Stimulated activated CD4-positive, alpha-beta T cell treated with anti-CD3 and anti-CD28 coated beads, Interleukin-2, amount 100 ng/mL, for 24 hours (primary cell): ENCODE results near the gene EIF4ENIF1.
"Not testable (repeated sequence)": the region's sequence is repeated elsewhere in the genome, so short reads cannot be mapped to it uniquely, and the experiment has no call there.

ENCODE experiments used
- DNase-seq, 2 donors: peaks; one replicate each; pipeline ENCODE4 v3.0.0-alpha.2; 2020

Gene EIF4ENIF1

DNA sequence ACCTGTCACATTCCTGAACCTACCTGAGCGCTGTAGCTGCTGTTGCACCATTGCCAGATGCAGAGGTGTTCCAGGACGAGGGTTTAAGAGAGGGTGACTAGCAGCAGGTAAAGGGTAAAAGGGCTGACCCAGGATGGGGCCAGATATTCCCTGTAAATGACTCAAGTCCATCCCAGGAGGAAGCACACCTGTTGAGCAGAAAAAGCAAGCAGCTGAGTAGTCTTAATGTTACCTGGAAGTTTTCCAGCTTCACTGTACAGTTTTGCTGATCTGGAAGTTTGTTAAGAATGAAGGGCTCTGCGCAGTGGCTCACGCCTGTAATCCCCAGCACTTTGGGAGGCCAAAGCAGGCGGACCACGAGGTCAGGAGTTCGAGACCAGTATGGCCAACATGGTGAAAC, 49.0 kb downstream of the EIF4ENIF1 start:
- DNase-seq = no peak

DNA sequence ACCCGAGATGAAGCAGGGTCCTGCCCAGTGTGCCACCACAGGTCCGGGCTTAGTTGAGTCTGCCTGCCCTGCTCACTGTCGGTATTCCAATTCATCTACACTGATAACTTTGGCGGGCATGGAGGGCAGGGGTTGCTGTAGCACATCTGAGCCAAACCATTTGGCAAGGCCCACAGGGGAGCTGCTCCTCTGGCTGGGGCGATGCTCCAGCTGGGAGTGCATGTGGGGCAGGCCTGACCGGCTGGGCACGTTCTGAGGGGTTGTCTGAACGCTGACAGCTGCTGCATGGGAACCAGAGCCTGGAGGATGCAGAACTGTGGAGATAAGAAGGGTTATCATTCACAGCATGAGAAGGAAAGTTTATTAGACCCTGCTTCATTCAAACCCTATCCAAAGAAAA, 49.8 kb downstream of the EIF4ENIF1 start:
- DNase-seq = no peak

DNA sequence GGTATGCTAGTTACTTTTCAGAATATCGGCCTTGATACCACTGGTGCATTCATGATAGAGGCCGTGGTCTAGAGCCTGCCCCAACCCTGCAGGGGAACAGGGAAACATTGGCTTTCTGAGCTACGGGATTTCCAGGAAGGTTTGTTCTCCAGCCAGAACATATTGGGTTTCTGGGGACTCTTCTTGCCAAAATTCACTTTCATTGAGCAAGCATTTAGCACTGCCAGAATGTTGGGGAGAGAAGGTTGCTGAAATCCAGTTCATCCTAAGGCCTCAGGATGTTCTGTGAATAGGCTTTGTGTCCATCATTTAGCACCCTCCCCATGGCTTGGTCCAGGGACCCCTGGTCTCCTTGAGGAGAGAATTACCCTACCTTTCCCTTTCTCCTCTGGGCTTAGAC, 53.5 kb downstream of the EIF4ENIF1 start:
- DNase-seq = no peak

- no peak for DNase-seq
Measured at GRCh38 chr22:31431950-31432349, 57.7 kb downstream of the EIF4ENIF1 start.

GRCh38 chr22:31425331-31426050, 64.2 kb downstream of the EIF4ENIF1 start:
- no peak for DNase-seq

DNA sequence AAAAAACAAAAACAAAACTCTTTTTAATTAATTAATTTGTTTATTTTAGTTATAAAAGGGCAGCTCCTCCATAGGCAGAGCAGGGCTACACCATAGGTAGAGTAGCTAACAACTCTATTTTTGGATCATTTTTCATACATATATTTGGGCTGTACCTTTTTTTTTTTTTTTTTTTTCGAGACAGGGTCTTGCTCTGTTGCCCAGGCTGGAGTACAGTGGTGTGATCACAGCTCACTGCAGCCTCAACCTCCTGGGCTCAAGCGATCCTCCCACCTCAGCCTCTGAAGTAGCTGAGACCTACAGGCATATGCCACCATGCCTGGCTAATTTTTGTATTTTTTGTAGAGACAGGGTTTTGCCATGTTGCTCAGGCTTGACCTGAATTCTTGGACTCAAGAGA, 87.3 kb downstream of the EIF4ENIF1 start:
- DNase-seq = not testable (repeated sequence)

GRCh38 chr22:31400023-31400397, 89.6 kb downstream of the EIF4ENIF1 start:
- DNase-seq = no peak

DNA sequence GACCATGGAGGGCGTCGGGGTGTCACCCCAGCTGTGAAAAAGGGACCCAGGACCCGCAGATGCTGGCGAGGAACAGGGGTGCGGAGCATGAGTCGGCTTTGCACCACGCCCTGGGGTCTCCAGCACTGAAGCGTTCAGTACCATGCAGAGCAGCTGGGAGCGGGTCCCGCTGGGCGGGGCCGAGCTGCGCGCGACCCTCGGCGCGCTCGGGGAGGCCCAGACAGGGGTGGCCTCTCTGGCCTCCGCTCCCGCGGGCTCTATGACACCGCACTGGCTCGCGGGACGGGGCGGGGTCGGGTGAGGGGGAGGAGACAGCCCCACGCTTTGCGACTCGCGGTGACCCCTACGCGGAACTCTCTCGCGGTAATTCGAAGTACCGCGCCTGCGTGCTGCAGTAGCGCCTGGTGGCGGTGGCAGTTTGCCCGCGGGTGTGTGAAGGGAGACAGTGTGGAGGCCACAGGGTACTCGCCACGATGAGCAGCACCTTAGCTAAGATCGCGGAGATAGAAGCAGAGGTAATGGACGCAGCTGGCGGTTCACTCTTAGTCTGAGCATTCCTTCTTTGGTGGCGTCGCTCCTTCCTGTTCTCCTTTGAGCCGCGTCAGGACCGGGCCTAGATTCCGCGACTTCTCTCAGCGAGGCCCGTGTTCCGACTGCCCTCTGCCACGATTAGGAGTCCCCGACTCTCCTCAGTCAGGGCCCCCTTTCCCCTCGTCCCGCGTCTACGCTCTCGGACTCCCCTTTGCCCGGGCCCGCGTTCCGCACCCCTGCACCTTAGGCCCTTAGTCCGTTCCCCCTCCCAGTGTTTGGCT, 90.2 kb downstream of the EIF4ENIF1 start, which contains the start of gene DRG1:
Gene DRG1, plus strand, starts transcription at position 394 of the 812 bp plus-strand sequence. Its CDS starts 80 bp downstream, at position 474.
- peak; percentile 98 for DNase-seq

DNA sequence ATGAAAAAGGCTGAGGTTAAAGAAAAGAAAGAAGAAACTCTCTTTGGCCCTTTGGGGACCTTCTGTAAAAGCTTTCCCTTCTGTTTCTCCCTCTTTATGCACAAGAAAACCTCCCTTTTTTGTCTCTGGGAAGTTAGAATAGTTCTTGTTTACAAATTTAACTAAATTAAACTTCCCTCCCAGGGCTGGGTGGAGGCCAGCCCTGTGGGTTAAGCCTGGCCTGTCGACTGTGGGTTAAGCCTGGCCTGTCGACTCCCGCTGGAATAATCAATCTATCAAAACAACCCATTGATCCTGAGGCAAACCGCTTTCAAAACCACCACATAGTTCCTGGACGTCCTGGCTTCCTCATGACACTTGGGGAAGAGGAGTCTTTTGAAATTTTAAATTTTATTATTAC, 91.4 kb downstream of the EIF4ENIF1 start:
- no peak for DNase-seq

DNA sequence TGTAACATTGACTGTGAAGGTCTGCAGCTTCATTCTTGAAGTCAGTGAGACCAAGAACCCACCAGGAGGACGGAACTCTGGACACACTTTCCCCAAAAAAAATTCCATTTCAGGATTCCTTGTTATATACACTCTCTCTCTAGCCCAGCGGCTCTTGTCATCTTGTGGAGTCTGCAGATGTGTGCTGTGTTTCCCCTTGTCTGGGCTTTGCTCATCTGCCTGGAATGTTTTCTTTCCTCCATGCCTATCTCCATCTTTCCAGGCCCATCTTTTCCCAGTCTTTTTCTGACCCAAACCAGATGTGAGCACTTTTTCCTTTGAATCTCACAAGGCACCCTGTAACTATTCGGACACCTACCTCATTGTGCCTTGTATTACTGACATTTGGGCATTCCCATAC, 95.3 kb downstream of the EIF4ENIF1 start:
- DNase-seq = no peak

DNA sequence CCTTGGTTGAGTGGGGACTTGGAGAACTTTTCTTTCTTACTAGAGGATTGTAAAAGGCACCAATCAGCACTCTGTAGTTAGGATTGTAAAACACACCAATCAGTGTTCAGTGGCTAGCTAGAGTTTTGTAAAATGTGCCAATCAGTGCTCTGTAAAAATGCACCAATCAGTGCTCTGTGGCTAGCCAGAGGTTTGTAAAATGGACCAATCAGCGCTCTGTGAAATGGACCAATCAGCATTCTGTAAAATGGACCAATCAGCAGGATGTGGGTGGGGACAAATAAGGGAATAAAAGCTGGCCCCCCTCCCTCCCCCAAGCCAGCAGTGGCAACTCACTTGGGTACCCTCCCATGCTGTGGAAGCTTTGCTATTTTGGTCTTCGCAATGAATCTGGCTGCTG, 95.7 kb downstream of the EIF4ENIF1 start:
- DNase-seq = no peak
